Measurements from ENCODE around the gene HSBP1. TPM values are rescaled to one million over a fixed set of nuclear protein-coding genes. Genes with fewer than 3 reads are reported as not detected.
A peak's percentile ranks its signal among the peaks of the same experiment; 100 is the strongest.

The HSBP1 gene
- 10 to 100 TPM; 32.2 to 43.2 (median 35.6) TPM for polyA plus RNA-seq

GRCh38 chr16:83807710-83808572, at the start of gene HSBP1:
Gene HSBP1, plus strand, starts transcription at chr16:83807978. Its CDS starts 99 bp downstream, at chr16:83808077.
- Mint-ChIP-seq H3K9me3 (no peaks in the 10 kb centered on the region), H3K27ac (peak within 1 kb of the TSS; percentile 87 to 94 (median 90)), H3K4me3 (peak within 1 kb of the TSS; percentile 93 to 98 (median 97)), H3K36me3 (peaks cover 0 to 23% (median 11%) of the 10 kb centered on the region in 3 donors), H3K27me3 (ENCODE audit: low read depth in 3 of 3) (peaks cover 3 to 5% (median 3%) of the 10 kb centered on the region in 3 donors), H3K4me1 (peaks cover 32 to 56% of the 10 kb centered on the region in 2 donors)
- peak; percentile 88 to 91 (median 90) for DNase-seq

GRCh38 chr16:83762141-83762991, 45.4 kb upstream of the HSBP1 start:
- peaks cover 0 to 2% (median 0%) of the 10 kb centered on the region in 3 donors for H3K27me3 Mint-ChIP-seq (ENCODE audit: low read depth in 3 of 3)
- no peaks in the 10 kb centered on the region for H3K9me3 Mint-ChIP-seq
- no peak for DNase-seq
- no peaks in the 10 kb centered on the region for H3K36me3 Mint-ChIP-seq
- no peaks in the 10 kb centered on the region for H3K4me1 Mint-ChIP-seq
- H3K27ac Mint-ChIP-seq, result no peak overlapping the region
- no peak overlapping the region for H3K4me3 Mint-ChIP-seq

GRCh38 chr16:83762992-83763358, 44.8 kb upstream of the HSBP1 start:
- no peak for DNase-seq
- Mint-ChIP-seq H3K27ac (no peak overlapping the region), H3K36me3 (no peaks in the 10 kb centered on the region), H3K4me1 (no peaks in the 10 kb centered on the region), H3K9me3 (no peaks in the 10 kb centered on the region), H3K4me3 (no peak overlapping the region), H3K27me3 (ENCODE audit: low read depth in 3 of 3) (peaks cover 0 to 3% (median 0%) of the 10 kb centered on the region in 3 donors)

- Mint-ChIP-seq H3K9me3 (no peaks in the 10 kb centered on the region), H3K4me1 (no peaks in the 10 kb centered on the region), H3K27ac (no peak overlapping the region), H3K36me3 (no peaks in the 10 kb centered on the region), H3K27me3 (ENCODE audit: low read depth in 3 of 3) (peaks cover 4 to 6% (median 5%) of the 10 kb centered on the region in 3 donors), H3K4me3 (no peak overlapping the region)
- DNase-seq, result no peak
Observed at GRCh38 chr16:83768986-83769385, 38.8 kb upstream of the HSBP1 start.

- H3K36me3 Mint-ChIP-seq, result no peaks in the 10 kb centered on the region
- H3K4me3 Mint-ChIP-seq, result no peak overlapping the region
- no peaks in the 10 kb centered on the region for H3K4me1 Mint-ChIP-seq
- H3K27ac Mint-ChIP-seq, result no peak overlapping the region
- H3K27me3 Mint-ChIP-seq (ENCODE audit: low read depth in 3 of 3), result peaks cover 4 to 6% (median 5%) of the 10 kb centered on the region in 3 donors
- H3K9me3 Mint-ChIP-seq, result no peaks in the 10 kb centered on the region
- no peak for DNase-seq
Observed at GRCh38 chr16:83769397-83770008, 38.3 kb upstream of the HSBP1 start.

GRCh38 chr16:83771306-83771942, 36.4 kb upstream of the HSBP1 start:
- peaks cover 4 to 9% (median 5%) of the 10 kb centered on the region in 3 donors for H3K27me3 Mint-ChIP-seq (ENCODE audit: low read depth in 3 of 3)
- no peaks in the 10 kb centered on the region for H3K9me3 Mint-ChIP-seq
- H3K36me3 Mint-ChIP-seq, result no peaks in the 10 kb centered on the region
- no peak overlapping the region for H3K27ac Mint-ChIP-seq
- H3K4me1 Mint-ChIP-seq, result no peaks in the 10 kb centered on the region
- no peak overlapping the region for H3K4me3 Mint-ChIP-seq
- DNase-seq, result no peak

- H3K4me3 Mint-ChIP-seq, result no peak overlapping the region
- H3K36me3 Mint-ChIP-seq, result no peaks in the 10 kb centered on the region
- no peak overlapping the region for H3K27ac Mint-ChIP-seq
- DNase-seq, result no peak
- no peaks in the 10 kb centered on the region for H3K4me1 Mint-ChIP-seq
- H3K9me3 Mint-ChIP-seq, result no peaks in the 10 kb centered on the region
- peaks cover 4 to 9% (median 6%) of the 10 kb centered on the region in 3 donors for H3K27me3 Mint-ChIP-seq (ENCODE audit: low read depth in 3 of 3)
Observed at GRCh38 chr16:83772806-83773205, 35.0 kb upstream of the HSBP1 start.

GRCh38 chr16:83774066-83774465, 33.7 kb upstream of the HSBP1 start:
- H3K27ac Mint-ChIP-seq, result no peak overlapping the region
- H3K27me3 Mint-ChIP-seq (ENCODE audit: low read depth in 3 of 3), result peaks cover 4 to 9% (median 4%) of the 10 kb centered on the region in 3 donors
- H3K9me3 Mint-ChIP-seq, result no peaks in the 10 kb centered on the region
- no peak overlapping the region for H3K4me3 Mint-ChIP-seq
- no peak for DNase-seq
- no peaks in the 10 kb centered on the region for H3K4me1 Mint-ChIP-seq
- no peaks in the 10 kb centered on the region for H3K36me3 Mint-ChIP-seq

GRCh38 chr16:83776944-83777343, 30.8 kb upstream of the HSBP1 start:
- Mint-ChIP-seq H3K27ac (no peak overlapping the region), H3K27me3 (ENCODE audit: low read depth in 3 of 3) (peaks cover 4 to 7% (median 4%) of the 10 kb centered on the region in 3 donors), H3K9me3 (no peaks in the 10 kb centered on the region), H3K4me3 (no peak overlapping the region), H3K36me3 (no peaks in the 10 kb centered on the region), H3K4me1 (no peaks in the 10 kb centered on the region)
- DNase-seq, result no peak

- Mint-ChIP-seq H3K4me1 (no peaks in the 10 kb centered on the region), H3K9me3 (no peaks in the 10 kb centered on the region), H3K27me3 (ENCODE audit: low read depth in 3 of 3) (peaks cover 0 to 5% (median 4%) of the 10 kb centered on the region in 3 donors), H3K4me3 (no peak overlapping the region), H3K36me3 (no peaks in the 10 kb centered on the region), H3K27ac (no peak overlapping the region)
- DNase-seq, result no peak
Observed at GRCh38 chr16:83779886-83780285, 27.9 kb upstream of the HSBP1 start.

- no peaks in the 10 kb centered on the region for H3K36me3 Mint-ChIP-seq
- H3K9me3 Mint-ChIP-seq, result peaks cover 0 to 2% (median 0%) of the 10 kb centered on the region in 6 donors
- H3K4me1 Mint-ChIP-seq, result no peaks in the 10 kb centered on the region
- no peak overlapping the region for H3K27ac Mint-ChIP-seq
- peaks cover 0 to 4% (median 2%) of the 10 kb centered on the region in 3 donors for H3K27me3 Mint-ChIP-seq (ENCODE audit: low read depth in 3 of 3)
- DNase-seq, result no peak
- no peak overlapping the region for H3K4me3 Mint-ChIP-seq
Observed at GRCh38 chr16:83785455-83785854, 22.3 kb upstream of the HSBP1 start.

- peaks cover 0 to 4% (median 2%) of the 10 kb centered on the region in 3 donors for H3K27me3 Mint-ChIP-seq (ENCODE audit: low read depth in 3 of 3)
- no peaks in the 10 kb centered on the region for H3K36me3 Mint-ChIP-seq
- H3K4me1 Mint-ChIP-seq, result no peaks in the 10 kb centered on the region
- peaks cover 0 to 2% (median 0%) of the 10 kb centered on the region in 6 donors for H3K9me3 Mint-ChIP-seq
- H3K27ac Mint-ChIP-seq, result no peak overlapping the region
- DNase-seq, result no peak
- no peak overlapping the region for H3K4me3 Mint-ChIP-seq
Observed at GRCh38 chr16:83789642-83790401, 18.0 kb upstream of the HSBP1 start.

- H3K27ac Mint-ChIP-seq, result no peak overlapping the region
- H3K4me1 Mint-ChIP-seq, result no peaks in the 10 kb centered on the region
- H3K27me3 Mint-ChIP-seq (ENCODE audit: low read depth in 3 of 3), result peaks cover 4 to 7% (median 6%) of the 10 kb centered on the region in 3 donors
- H3K36me3 Mint-ChIP-seq, result no peaks in the 10 kb centered on the region
- no peak for DNase-seq
- H3K9me3 Mint-ChIP-seq, result no peaks in the 10 kb centered on the region
- H3K4me3 Mint-ChIP-seq, result no peak overlapping the region
Observed at GRCh38 chr16:83791916-83792315, 15.9 kb upstream of the HSBP1 start.

Data from immature natural killer cell (primary cell).